Epithelial cell of esophagus (primary cell): ENCODE data around the gene MOXD1.
A peak's percentile ranks its signal among the peaks of the same experiment; 100 is the strongest.

Experiments
- DNase-seq: peaks from one replicate; pipeline ENCODE4 v3.0.0; 2010; ENCODE audit warnings: low read depth
- H3K4me3 ChIP-seq: 2 replicates; pipeline ENCODE4 v1.5.1; 2011; ENCODE audit warnings: mild to moderate bottlenecking, low read length, control low read depth
- TF ChIP-seq, protein P1 (sequence below): IDR thresholded peaks from 2 replicates; pipeline ENCODE4 v1.5.1; 2011; ENCODE audit warnings: low read depth, mild to moderate bottlenecking, low read length, control low read depth, inconsistent platforms; ENCODE audit not compliant: insufficient read depth; ENCODE audit errors: missing control alignments

The MOXD1 gene

DNA sequence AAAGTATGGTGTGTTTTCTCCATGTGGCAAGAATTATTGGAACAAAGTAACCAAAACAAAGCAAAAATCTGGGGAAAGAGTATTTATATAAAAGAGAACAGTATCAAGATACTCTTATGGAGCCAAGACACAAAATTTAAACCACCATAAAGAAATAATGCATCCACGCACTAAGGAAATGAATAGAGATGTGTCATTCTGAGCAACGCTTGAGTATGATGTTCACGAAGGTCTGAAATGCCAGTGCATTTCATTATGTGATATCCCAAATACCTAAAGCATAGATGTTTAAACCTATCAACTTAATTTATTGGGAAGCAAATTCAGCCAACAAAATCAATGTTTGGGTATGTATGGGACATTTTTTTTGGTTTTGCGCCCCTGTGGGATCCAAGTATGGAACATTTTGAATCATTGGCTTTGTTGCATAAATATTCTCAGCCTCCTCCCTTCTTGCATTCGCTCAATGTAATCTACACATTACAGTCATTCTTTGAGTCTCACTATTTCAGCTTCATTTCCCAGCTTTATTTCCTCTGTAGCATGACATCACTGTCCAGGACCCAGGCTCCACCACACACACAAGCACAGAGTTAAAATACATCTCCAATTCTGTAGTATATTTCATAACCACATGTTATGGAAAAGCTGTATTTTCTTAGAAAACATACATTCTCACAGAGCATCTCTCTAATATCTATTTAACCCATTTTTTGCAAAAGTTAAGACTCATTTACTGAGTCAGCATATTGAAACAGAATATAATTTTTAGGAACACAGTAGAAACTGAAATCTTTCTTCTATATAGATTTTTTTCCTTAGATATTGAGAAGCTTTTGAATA lies 11.6 kb upstream of the MOXD1 start:
- no peak for DNase-seq
- H3K4me3 ChIP-seq: no peak overlapping the region
- TF ChIP-seq, protein P1, sequence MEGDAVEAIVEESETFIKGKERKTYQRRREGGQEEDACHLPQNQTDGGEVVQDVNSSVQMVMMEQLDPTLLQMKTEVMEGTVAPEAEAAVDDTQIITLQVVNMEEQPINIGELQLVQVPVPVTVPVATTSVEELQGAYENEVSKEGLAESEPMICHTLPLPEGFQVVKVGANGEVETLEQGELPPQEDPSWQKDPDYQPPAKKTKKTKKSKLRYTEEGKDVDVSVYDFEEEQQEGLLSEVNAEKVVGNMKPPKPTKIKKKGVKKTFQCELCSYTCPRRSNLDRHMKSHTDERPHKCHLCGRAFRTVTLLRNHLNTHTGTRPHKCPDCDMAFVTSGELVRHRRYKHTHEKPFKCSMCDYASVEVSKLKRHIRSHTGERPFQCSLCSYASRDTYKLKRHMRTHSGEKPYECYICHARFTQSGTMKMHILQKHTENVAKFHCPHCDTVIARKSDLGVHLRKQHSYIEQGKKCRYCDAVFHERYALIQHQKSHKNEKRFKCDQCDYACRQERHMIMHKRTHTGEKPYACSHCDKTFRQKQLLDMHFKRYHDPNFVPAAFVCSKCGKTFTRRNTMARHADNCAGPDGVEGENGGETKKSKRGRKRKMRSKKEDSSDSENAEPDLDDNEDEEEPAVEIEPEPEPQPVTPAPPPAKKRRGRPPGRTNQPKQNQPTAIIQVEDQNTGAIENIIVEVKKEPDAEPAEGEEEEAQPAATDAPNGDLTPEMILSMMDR: no peak

DNA sequence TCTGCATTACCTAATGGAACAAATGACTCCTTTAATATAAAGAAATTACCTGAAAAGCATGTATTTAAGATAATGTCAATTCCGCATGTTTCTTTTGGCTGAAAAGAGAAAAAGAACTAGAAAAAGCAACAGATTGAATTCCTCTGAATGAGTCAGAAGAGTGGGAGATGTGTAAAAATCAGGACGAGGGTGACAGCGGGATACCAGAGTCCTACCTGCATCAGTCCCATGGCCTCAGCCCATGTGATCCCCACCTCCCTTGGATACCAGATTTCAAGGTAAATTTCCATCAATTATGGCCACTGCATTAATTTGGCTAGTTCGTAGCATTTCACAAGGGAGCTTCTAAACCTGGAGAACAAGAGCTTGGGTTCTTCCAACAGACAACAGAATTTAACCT lies 10.0 kb upstream of the MOXD1 start:
- DNase-seq: no peak
- TF ChIP-seq, protein P1: no peak
- H3K4me3 ChIP-seq: no peak overlapping the region

DNA sequence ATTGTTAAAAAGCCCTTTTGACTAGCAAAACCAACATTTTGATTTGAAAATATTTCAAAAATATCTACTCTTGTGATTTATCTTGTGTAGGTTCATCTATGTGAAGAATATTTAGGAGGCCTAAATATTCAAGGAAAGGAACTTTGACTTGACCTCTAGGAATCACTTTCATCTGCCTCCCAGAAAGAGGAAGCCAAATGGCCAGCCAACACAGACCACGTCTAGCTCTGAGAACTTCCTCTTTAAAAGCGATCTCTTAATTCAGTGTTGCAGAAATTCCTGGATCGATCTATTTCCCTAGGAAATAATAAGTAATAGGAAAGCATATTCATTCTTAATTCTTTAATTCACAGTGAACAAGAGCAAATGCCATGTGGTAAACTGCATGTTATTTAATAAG lies 9.6 kb upstream of the MOXD1 start:
- TF ChIP-seq, protein P1: no peak
- H3K4me3 ChIP-seq: no peak overlapping the region
- no peak for DNase-seq

DNA sequence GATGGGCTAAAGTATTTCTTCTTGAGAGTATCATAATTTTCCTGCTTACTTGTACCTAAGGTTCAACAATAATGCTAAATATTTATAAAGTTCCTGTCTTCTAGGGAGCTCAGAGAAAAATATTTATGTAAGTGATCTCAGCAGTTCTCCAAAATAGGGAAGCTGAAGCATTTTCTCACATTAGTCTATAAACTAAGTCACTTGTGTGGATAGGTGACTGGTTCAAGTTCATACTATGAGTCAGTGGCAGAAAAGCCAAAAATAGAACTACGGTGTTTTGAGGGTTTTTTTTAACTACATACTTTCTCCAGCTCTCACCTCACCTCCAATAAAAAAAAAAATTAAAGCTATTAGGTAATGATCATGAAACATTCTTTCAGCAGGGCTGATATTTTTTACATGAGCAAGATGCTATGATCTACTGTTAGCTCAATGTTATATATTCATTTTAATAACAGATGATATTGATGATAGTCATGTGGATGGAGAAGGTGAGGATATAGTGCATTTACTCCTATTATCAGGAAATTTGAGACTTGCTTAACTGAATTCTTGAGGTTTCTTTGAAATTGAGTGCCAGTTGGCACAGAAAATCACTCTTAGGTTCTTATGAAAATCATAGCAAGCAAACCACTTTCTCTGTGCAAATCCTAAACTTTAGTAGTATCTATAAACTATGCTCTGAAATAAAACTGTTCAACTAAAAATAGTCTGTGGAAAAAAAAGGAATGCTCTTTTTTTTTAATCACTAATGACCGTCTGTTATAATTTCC lies 4.1 kb upstream of the MOXD1 start:
- TF ChIP-seq, protein P1: no peak
- peak; percentile 50 for DNase-seq
- no peak overlapping the region for H3K4me3 ChIP-seq

DNA sequence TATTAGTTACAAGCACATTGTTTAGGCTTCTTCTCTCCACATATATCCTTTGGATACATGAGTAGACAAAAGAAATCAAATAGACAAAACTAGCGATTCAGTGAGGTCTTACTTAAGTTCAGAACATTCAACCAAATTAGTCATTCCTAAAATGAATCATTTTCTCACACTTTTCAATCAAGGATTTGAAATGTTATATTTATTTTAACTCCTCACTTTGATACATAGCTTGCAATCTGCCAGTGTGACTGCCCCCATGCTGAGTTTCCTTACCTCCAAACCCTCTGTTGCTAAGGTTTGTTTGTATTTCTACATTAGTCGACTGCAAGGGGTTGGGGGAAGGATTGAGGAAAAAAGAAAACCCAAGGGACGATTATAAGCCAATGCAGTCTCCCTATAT lies 3.5 kb upstream of the MOXD1 start:
- peak; percentile 7 for DNase-seq
- H3K4me3 ChIP-seq: no peak overlapping the region
- TF ChIP-seq, protein P1: no peak

DNA sequence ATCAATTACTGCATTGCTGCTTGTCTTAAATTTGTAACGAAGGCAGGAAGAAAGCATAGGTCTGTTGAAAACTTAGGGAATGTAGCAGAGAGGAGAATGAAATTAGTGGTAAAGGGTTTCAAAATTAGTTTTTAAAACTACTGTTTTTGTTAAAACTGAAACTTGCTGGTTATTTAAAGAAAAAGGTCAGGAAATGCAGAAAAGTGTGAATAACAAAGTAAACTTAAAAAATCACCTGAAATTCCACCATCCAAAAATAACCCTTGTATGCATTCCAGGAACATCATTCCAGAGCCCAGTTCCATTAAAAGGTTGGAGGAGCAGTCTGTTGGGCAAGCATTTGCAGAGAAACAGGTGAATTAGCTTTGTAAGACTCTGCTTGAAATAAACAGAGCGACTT lies 3.1 kb upstream of the MOXD1 start:
- no peak overlapping the region for H3K4me3 ChIP-seq
- TF ChIP-seq, protein P1: no peak
- DNase-seq: no peak
